Bronchial epithelial cell (primary cell): Measurements from ENCODE around the gene CHRNA5. TPM values are rescaled to one million over a fixed set of nuclear protein-coding genes. Genes with fewer than 3 reads are reported as not detected.
A peak's percentile ranks its signal among the peaks of the same experiment; 100 is the strongest.

Source experiments
- DNase-seq: peaks from one replicate; pipeline ENCODE4 v3.0.0-alpha.2; 2010; ENCODE audit warnings: low read depth
- FAIRE-seq: peaks from 2 replicates; lab custom pipeline; 2011; peaks lifted over from hg19 to GRCh38; lab: Jason Lieb, UNC
- H3K27me3 ChIP-seq: 2 replicates; pipeline ENCODE4 v1.5.1; 2011; ENCODE audit warnings: low read length; ENCODE audit not compliant: control insufficient read depth, insufficient read depth
- H3K36me3 ChIP-seq: 2 replicates; pipeline ENCODE4 v1.5.1; 2011; ENCODE audit warnings: low read length; ENCODE audit not compliant: control insufficient read depth, insufficient read depth
- H3K4me3 ChIP-seq: 2 replicates; pipeline ENCODE4 v1.5.1; 2011; ENCODE audit warnings: mild to moderate bottlenecking, low read depth, low read length, control low read depth
- CTCF ChIP-seq: IDR thresholded peaks from 2 replicates; pipeline ENCODE4 v1.5.1; 2011; ENCODE audit warnings: mild to moderate bottlenecking, moderate library complexity, low read length, control low read depth, inconsistent platforms; ENCODE audit not compliant: insufficient read depth, severe bottlenecking
- total RNA-seq: library from RNA; depleted of rRNA; stranded (reverse); fragments of >200 nt; gene quantifications from 2 replicates; pipeline ENCODE4 v1.2.1, GENCODE V29; 2014

CHRNA5 gene
- total RNA-seq, 1 donor from 2014 or later = 2.4 TPM

DNA sequence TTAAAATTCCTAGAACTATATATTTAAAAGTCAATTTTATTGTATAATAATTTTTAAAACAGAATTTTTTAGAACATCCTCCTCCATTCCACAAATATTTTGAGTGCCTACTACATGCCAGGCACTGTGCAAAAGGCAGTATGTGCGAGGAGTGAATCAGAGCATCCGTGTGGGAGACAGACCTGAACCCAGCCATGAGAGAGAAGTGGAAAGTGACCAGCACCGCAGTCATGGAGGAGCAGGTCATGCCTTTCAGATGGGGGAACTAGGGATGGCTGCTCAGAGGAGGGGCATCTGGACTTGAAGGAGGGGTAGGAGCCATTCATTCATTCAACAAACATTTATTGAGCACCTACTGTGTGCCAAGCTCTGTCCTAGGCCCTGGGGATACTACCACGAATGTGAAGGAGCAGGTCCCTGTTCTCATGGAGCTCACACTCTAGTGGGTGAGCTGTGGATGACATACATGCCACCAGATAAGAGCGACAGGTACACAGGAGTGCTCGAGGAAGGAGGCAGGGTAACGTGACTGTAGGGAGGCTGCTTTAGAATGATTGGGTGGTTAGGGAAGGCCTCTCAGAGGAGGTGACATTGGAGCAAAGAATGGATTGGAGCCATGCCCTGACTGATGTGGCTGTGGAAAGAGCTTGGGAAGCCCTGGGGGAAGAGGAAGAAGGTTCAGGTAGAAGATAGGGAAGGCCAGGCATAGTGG, 58.6 kb downstream of the CHRNA5 start:
- peak; percentile 85 for FAIRE-seq
- Histone ChIP-seq H3K36me3 (no peaks in the 10 kb centered on the region), H3K27me3 (peaks cover 21% of the 10 kb centered on the region), H3K4me3 (no peak overlapping the region)
- DNase-seq = no peak
- TF ChIP-seq CTCF = no peak

GRCh38 chr15:78624651-78625590, 59.6 kb downstream of the CHRNA5 start:
- Histone ChIP-seq H3K27me3 (peaks cover 17% of the 10 kb centered on the region), H3K4me3 (no peak overlapping the region), H3K36me3 (no peaks in the 10 kb centered on the region)
- DNase-seq (no peak), FAIRE-seq (no peak)
- TF ChIP-seq CTCF = no peak

GRCh38 chr15:78625606-78626280, 60.4 kb downstream of the CHRNA5 start:
- no peaks in the 10 kb centered on the region for H3K36me3 ChIP-seq
- no peak for FAIRE-seq
- H3K27me3 ChIP-seq = peaks cover 13% of the 10 kb centered on the region
- TF ChIP-seq CTCF = no peak
- no peak overlapping the region for H3K4me3 ChIP-seq
- DNase-seq = no peak

DNA sequence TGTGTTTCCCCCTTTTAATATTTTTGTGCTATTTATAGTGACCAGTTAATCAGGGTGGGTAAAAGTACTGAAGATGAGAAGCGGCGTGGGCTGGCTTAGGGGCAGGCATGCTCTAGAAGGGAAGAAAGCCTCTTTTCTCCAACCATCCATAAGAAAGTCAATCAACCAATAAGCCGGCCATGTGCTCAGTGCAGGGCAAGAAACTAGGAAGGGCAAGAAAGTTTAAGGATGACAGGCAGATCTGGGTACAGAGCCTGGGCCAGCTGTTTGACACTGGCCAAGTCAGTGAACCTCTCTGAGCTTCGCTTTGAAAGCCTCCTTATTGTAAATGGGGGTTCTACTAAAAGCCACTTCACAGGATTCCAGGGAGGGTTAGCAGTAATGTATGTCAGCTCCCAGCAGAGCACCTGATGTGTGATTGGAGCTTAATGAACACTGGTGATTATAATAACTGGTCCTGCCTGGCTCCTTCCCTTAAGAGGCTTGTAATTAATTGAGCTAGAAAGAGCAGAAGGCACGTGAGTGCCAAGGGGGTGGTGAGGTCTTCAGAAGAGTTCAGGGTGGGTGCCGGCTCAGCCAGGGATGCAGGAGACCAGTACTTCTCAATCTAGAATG, 61.2 kb downstream of the CHRNA5 start:
- TF ChIP-seq CTCF = no peak
- FAIRE-seq = no peak
- DNase-seq = no peak
- no peak overlapping the region for H3K4me3 ChIP-seq
- H3K27me3 ChIP-seq = peaks cover 13% of the 10 kb centered on the region
- no peaks in the 10 kb centered on the region for H3K36me3 ChIP-seq

GRCh38 chr15:78627348-78627747, 62.0 kb downstream of the CHRNA5 start:
- DNase-seq (no peak), FAIRE-seq (no peak)
- H3K36me3 ChIP-seq = no peaks in the 10 kb centered on the region
- no peak overlapping the region for H3K4me3 ChIP-seq
- no peak for TF ChIP-seq CTCF
- H3K27me3 ChIP-seq = peaks cover 7% of the 10 kb centered on the region
